AG10803 (cell line): ENCODE results near the gene WNT3A.

Experiments used
- DNase-seq: peaks from one replicate; pipeline ENCODE4 v3.0.0; 2010; ENCODE audit warnings: low read depth
- H3K4me3 ChIP-seq: 2 replicates; pipeline ENCODE4 v1.5.1; 2011; ENCODE audit warnings: mild to moderate bottlenecking, low read length, control low read depth
- CTCF ChIP-seq: conservative IDR thresholded peaks from 2 replicates; pipeline ENCODE4 v1.5.1; 2011; ENCODE audit warnings: mild to moderate bottlenecking, low read length, control low read depth, inconsistent platforms

The WNT3A gene

DNA sequence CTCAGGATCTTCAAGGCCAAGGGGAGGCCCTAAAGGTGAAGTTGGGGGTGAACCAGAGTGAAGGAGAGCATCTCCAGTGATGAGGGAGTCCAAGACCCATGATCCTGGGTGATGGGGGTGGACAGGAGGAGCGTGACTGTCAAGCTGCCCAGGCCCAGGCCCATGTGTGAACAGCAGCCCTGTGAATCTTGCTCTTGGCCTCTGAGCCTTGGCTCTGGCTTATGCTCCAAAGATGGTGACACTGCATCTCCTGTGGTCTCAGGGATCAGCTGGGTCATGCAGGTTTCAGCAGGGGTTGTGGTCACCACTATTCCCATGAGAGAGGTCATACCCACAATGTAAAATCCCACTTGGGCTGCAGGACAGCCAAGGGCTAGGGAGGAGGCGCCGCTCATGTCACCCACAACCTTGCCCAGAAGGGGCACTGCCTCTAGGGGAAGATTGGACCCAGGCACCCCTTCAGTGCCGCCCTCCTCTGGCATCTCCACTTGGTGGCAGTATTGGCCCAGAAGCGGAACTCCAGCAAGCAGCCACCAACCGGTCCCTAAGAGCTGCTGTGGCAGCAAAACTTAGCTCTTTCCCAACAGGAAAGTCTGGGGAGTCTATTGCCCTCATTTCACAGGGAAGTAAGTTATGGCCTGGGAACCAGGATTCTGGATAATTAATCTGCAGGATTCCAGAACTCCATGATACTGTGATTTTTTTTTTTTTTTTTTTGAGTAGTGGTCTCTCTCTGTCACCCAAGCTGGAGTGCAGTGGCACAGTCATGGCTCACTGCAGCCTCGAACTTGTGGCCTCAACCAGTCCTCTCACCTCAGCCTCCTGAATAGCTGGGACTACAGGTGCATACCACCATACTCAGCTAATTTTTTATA lies 7.5 kb upstream of the WNT3A start:
- no peak overlapping the region for H3K4me3 ChIP-seq
- peak; percentile 82 for TF ChIP-seq CTCF
- peak; percentile 72 for DNase-seq

DNA sequence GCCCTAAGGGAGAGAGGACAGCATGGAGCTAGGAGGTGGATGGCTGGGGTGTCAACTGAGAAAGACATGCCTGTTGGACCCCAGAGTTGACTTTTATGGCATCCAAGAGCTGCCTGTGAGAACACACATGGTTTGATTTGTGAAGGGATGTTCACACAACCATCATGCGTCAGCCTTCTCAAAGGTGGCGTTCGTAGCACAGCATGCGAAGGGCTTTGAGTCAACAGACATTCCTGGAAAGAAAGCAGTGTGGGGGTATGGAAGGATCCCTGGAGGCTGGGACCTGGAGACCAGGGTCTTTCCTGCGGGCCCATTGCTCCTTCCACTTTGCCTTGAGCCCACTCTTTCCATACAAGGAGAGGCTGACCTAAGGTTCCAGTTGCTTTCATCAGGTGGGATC lies 6.4 kb upstream of the WNT3A start:
- H3K4me3 ChIP-seq: no peak overlapping the region
- no peak for DNase-seq
- no peak for TF ChIP-seq CTCF

DNA sequence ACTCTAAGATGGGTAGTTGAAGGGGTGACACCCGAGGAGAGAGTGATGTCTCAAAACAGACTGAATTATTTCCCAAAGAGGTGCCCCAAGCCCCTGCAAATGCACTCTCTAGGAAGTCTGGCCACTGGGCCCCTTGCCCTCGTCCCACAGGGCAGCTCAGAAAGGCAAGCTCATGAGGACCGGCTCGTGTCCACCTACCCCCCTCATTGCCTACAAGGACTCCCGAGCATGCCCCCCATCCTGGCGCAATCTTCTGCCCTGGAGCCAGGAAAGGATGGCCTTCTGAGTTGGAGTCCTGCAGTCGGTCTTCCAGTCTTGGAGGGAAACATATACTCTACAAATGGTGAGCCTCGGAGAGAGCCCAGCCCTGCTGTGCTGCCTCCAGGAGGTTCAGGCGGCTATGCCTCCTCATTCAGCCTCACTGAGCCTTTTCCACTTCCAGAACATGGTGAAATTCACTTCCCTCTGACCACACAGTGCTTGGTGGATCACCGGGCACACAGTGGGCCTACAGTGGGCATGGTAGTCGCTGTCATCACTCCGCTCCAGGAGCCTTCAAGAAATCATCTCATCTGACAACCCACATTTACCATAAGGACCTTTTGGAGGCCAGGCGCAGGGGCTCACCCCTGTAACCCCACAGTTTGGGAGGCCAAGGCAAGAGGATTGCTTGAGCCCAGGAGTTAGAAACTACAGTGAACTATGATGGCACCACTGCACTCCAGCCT lies 5.8 kb upstream of the WNT3A start:
- no peak for TF ChIP-seq CTCF
- DNase-seq: no peak
- H3K4me3 ChIP-seq: no peak overlapping the region

DNA sequence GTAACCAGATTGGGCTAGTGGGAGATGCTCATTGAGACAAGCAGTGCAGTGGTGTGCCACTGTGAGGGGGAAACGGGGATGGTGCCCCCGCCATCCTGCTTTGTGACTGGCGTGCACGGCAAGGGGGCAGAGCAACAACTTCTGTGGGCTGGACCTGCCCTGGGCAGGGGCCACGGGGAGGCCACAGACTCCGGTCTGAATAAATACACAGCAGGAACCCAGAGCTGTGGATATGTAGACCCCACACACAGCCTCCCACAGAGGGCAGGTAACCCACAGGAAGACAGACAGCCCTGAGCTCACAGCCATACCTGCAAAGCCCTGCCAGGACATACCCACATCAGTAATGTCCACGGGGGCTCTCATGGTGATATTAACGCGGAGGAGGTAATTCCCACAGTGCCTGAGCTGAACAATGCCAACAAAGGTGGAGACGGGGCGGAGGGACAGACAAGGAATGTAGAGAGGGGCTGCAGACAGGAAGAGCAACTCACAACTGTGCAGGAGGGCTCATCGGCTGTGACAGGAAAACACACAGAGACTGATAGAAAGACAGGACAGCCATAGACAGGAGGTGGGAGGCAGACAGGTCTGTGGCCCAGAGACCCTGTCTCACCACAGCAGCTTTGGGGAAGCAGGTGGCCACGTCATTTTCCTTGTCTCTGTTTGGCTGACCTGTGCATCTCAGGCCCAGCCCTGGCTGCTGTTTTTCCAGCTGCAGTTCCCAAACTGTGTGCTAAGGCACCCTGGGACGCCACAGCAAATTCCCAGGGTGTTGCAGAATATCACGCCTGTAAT lies 4.9 kb upstream of the WNT3A start:
- H3K4me3 ChIP-seq: no peak overlapping the region
- no peak for DNase-seq
- TF ChIP-seq CTCF: no peak

- DNase-seq: no peak
- no peak for TF ChIP-seq CTCF
- no peak overlapping the region for H3K4me3 ChIP-seq
Measured at GRCh38 chr1:228002792-228003191, 4.0 kb upstream of the WNT3A start.

GRCh38 chr1:228003461-228004330 lies 3.1 kb upstream of the WNT3A start:
- no peak for DNase-seq
- TF ChIP-seq CTCF: no peak
- no peak overlapping the region for H3K4me3 ChIP-seq
